A673 (cell line): ENCODE results near the gene MEX3D.

Experiments
- EZH2 ChIP-seq: fragments of 200-600 bp; sonication (generic); IDR thresholded peaks from 2 replicates; pipeline ENCODE4 v1.6.1; 2017; ENCODE audit warnings: borderline replicate concordance, low read depth, mild to moderate bottlenecking, mixed read lengths, antibody characterized with exemption, low read length; ENCODE audit not compliant: poor library complexity, severe bottlenecking
- TF ChIP-seq, protein P1 (sequence below): fragments of 300-800, 200-600 bp; sonication (generic); conservative IDR thresholded peaks from 2 replicates; pipeline ENCODE4 v1.5.1; 2017; ENCODE audit warnings: low read depth, mild to moderate bottlenecking, antibody characterized with exemption, low read length, moderate library complexity, mixed read lengths

DNA sequence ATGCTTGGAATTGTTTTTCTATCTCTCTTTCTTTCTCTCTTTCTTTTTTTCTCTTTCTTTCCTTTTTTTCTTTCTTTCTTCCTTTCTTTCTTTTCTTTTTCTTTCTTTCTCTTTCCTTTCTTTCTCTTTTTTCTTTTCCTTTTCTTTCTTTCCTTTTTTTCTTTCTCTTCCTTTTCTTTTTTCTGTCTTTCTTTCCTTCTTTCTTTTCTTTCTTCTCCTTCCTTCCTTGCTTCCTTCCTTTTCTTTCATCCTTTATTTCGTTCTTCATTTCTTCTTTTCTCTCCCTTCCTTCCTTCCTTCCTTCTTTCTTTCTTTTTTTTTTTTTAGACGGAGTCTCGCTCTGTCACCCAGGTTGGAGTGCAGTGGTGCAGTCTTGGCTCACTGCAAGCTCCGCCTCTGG, 1.9 kb upstream of the MEX3D start:
- TF ChIP-seq, protein P1, sequence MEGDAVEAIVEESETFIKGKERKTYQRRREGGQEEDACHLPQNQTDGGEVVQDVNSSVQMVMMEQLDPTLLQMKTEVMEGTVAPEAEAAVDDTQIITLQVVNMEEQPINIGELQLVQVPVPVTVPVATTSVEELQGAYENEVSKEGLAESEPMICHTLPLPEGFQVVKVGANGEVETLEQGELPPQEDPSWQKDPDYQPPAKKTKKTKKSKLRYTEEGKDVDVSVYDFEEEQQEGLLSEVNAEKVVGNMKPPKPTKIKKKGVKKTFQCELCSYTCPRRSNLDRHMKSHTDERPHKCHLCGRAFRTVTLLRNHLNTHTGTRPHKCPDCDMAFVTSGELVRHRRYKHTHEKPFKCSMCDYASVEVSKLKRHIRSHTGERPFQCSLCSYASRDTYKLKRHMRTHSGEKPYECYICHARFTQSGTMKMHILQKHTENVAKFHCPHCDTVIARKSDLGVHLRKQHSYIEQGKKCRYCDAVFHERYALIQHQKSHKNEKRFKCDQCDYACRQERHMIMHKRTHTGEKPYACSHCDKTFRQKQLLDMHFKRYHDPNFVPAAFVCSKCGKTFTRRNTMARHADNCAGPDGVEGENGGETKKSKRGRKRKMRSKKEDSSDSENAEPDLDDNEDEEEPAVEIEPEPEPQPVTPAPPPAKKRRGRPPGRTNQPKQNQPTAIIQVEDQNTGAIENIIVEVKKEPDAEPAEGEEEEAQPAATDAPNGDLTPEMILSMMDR = no peak
- TF ChIP-seq EZH2 = no peak
